GM20431 (cell line): Measurements from ENCODE around the gene KRT37.
"Not testable (repeated sequence)": the region's sequence is repeated elsewhere in the genome, so short reads cannot be mapped to it uniquely, and the experiment has no call there.

Source experiments
- in situ Hi-C: fragments of 300-500 bp; cut with MseI, MboI; formaldehyde crosslinking; loops from one replicate; pipeline ENCODE4 v1.15.0; 2020; ENCODE audit warnings: low sequenced_read_pairs; ENCODE audit not compliant: unreplicated experiment

Gene KRT37

DNA sequence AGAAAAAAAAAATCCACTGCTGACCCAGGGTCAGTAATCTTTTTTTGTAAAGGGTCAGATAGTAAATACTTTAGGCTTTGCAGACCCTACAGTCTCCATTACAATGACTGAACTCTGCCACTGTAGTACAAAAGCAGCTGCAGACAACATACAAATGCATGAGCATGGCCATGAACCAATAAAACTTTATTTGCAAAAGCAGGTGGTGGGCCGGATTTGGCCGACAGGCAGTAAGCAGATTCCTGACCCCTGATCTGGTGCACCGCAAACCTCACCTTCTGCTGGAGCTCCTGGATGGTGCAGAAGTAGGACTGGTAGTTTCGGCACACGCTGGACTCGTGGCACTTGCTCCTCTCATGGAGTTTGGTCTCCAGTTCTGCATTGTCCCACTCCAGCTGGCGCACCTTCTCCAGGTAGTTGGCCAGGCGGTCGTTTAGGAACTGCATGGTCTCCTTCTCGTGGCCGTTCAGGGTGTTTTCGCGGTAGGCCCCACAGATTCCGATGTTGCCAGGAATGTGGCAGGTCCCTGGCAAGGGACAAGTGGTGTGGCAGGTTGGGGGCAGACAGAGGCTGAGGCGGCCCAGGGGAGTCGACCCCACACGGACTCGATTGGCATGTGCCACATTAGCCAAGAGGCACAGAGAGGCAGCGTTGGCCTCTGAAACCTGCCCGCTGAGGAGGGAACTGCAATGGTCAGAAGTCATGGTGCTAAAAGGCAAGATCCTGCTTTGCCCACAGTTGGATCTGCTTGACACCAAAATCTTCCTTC, 13.1 kb downstream of the KRT37 start:
- in situ Hi-C loops, result no loop called here

DNA sequence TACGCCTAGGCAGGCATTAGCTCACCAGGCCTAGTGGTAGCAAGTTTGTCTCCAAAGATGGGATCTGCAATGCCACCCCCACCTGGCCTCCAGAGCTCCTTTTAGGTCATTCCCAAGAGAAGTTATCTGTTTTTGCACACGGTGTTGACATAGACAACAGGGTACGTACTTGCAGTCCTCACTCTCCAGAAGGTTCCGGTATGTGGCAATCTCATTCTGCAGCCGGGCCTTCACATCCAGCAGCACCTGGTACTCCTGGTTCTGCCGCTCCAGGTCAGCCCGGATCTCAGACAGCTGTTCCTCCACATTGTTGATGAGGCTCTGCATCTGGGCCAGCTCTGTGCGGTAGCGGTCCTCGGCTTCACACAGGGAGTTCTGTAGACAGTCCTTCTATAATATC, 17.2 kb downstream of the KRT37 start:
- in situ Hi-C loops, result no loop called here

DNA sequence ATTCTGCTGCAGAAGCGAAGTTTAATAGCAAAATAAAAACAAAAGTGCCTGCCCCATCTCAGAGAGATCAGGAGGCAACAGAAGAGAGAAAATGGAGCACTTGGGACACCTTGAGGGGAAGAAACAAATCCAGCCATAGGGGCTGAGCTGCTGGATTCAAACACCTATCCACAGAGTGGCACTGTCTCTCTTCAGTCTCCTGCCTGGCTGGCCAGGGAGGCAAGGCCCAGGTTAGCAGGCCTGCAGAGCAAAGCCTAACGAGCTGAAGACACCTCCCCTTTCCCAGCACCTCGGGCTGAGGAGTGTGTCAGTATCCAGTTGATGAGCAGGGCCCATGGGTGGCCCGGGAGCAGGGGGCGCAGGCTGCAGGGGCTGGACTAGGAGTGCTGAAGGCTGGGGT, 18.2 kb downstream of the KRT37 start:
- in situ Hi-C loops, result no loop called here

DNA sequence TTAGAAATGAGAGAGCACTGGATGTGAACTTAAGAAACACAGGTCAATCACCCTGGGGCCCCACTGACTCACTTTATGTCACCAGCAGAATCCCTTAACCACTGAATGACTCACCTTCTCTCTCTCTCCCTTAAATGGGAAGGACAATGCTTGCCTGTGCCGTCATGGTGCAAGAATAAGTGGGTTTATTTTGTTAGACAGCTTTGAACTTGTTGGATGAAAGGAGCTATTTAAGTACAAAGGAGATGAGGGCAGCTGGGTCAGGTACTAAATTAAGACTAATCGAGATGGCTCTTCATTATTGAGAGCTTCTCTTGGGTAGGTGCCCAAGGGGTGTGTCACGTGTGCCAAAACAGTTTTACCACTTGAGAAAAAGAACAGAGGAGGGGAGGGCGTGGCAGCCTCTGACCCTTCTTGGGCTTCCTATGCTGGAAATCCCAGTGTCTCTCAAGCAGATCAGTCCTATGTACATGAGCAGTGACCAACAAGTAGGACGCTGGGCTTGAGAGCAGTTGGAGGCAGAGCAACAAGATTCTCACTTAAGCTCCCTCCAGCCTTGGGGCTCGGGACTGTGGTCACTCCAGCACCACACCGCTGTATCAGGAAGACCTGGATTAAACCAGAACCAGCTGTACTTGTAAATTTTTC, 20.2 kb downstream of the KRT37 start:
- in situ Hi-C loops, result no loop called here

DNA sequence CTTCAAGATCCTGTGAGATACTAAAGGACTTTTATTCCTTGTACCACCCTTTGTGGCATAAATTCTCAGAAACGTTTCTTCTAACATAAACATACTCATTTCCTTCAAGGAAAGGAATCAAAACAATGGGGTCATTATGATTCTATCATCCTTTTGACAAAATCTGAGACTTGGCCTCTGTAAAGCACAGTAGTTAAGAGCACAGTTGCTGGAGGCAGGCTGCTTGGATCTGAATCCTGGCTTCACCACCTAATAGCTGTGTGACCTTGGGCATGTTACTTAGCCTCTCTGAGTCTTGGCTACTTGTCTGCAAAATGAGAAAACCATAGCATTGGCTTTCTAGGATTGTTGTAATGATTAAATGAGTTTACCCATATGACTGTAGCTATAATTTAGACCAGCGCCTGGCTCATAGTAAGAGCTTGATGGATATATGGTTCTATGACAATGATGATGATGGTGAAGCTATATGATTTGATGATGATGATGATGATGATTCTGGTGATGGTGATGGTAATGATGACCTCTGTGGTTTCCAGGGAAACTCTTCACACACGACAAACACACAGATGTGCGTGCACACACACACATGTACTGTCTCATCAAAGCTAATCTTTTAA, 20.9 kb downstream of the KRT37 start:
- in situ Hi-C loops, result no loop called here

DNA sequence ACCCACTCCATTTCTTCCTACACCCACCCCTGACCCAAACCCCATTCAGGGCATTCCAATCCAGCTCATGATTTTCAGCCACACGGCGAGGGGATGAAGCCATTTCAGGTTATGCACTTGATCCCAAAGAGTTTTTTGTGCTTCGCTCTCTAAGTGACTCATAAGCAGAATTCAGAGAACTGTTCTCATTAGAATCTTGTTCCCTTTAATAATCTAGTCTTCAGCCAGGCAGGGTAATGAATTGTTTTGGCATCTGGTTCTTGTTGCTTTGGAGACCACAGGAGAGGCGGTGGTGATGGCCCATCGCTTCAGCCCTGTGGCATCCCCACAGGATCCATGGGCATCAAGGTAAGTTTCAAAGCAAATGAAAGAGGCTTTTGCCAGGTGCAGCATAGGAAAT, 22.2 kb downstream of the KRT37 start:
- in situ Hi-C loops, result no loop called here

DNA sequence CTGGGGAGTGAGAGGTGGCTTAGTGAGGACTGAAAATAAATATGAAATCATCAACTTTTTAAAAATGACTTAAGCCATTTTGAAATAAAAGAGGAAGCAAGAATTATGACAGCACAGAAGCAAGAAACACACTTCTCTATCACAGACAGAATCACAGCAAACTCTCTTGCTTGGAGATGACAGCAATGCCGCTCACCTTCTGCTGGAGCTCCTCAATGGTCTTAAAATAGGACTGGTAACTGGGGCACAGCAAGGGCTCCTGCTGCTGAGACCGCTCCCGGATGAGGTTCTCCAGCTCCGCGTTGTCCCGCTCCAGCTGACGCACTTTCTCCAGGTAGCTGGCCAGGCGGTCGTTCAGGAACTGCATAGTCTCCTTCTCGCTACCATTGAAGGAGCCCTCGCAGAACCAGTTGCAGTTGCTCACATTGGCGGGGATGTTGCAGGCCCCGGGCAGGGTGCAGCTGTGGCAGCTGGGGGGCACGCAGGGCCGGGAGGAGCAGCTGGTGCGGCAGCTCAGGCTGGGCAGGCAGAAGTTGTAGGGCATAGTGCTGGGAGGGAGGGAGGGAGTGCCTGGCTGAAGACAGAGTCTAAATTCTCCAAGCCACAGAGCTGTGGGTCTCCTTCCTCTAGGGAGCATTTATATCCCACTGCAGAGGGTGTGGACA, 27.3 kb downstream of the KRT37 start, which contains the start of gene KRT31:
Gene KRT31 (minus strand): TSS at position 613 of the 665 bp plus-strand sequence. CDS start 69 bp downstream, at position 544.
- in situ Hi-C loops, result no loop called here

DNA sequence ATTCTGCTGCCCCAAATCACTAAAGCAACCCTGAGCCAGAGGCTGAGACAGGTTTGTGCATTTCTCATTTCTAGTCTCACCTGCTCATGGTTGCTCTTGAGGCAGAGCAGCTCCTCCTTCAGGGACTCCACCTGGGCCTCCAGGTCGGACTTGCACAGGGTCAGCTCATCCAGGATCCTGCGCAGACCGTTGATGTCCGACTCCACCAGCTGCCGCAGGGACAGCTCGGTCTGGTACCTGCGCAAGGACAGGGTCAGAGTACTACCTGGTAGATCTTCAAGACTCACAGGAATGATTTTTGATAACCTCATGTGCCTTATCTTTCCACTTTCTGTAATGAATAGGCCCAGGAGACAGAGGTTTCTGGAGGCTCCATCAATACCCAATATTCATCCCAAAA, 28.0 kb downstream of the KRT37 start:
- in situ Hi-C loops, result no loop called here

DNA sequence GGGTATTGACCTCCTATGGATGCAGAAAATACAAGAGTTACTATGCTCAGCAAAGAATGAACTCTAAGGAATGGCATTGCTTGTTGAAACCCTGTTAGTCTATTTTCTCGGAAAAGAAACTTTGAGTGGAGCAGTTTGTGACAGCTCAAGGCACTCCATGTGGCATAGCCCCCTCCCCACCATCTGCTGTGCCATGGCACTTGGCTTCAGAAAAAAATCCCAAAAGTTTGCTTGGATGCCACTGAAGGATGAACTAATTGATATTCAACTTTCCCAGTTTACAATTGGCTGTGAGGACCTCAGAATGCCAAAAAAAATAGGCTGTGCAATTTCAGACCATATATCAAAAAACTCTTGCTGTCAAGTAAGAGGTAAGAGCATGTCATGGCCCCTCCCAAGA, 28.8 kb downstream of the KRT37 start:
- in situ Hi-C loops, result no loop called here

DNA sequence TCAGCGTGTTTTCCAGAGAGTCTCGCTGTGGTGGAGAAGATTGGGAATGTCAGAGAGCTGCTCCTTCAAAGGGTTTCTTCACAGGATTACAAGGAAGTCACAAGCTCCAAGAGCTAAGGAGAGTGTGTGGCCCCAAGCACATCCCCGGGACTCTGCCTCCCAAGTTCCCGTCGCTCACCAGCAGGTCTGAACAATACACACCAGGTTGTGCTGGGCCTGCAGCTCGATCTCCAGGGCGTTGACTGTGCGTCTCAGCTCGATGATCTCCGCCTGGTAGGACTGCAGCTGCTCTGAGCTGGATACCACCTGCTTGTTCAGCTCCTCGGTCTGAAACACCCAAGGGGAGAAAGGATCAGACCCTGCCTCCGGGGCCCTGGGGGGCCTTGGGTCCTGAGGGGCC, 29.3 kb downstream of the KRT37 start:
- in situ Hi-C loops, result not testable (repeated sequence)

DNA sequence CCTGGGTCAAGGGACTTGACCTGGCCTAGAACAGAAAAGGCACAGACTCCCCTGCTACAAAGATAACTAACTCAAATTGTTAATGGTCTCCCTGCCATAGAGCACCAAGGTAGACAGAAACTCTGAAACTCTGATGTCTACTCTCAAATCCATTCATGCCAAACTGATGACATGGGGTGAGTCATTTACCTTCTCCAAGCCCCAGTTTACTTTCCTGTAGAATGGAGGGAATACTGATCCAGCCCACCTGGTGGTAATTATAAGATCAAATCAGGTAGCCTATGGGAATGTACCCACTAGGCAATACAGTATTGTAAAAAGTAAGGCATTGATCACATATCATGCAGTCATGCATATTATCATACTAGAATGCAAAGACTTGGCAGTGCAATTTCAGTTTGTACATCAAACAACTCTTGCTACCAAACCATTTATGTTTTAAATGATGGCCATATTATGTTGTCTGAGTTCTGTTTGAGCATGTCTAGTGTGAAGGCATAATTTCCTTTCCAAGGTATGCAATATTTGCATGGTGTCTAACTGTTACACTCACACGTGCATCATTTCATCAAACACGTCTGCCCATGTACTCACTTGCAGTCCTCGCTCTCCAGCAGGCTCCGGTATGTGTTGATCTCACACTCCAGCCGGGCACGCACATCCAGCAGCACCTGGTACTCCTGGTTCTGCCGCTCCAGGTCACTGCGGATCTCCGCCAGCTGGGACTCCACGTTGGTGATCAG, 30.0 kb downstream of the KRT37 start:
- in situ Hi-C loops, result no loop called here

DNA sequence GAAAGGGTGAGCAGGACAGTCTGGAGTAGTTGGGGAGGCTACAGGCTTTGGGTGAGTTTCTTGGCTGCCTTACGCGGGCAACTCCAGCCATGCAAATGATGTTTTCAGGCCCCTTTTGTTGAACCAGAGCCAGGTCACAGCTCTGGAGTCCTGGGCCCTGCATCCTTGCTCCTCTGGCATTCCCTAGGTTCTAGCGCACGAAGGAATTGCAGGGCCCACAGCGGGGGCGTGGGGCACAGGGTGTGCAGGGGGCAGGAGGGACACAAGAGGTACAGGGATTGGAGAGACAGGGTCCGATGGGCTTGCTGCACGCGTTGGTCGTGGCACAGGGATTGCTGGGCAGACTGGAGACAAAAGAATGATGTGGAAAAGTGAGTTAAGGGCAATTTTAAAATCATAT, 30.6 kb downstream of the KRT37 start:
- in situ Hi-C loops, result no loop called here

DNA sequence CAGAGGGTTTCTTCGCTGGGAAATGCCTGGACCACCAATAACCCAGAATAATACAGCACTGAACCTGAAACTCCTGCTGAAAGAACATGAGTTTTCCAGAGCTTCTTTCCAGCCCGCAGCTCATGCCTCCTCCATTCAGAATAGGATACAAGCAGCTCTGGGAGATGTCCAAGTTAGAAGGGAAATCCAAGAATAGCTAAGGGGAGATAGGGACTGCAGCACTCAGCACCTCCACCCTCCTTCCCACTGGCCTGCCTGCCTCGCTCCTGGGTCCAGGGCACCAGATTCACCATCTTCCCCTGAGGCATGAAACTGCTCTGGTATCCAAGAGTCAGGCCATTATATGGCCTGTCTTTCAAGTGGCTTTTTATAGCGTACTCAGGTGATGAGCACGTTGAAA, 31.1 kb downstream of the KRT37 start:
- in situ Hi-C loops, result no loop called here

DNA sequence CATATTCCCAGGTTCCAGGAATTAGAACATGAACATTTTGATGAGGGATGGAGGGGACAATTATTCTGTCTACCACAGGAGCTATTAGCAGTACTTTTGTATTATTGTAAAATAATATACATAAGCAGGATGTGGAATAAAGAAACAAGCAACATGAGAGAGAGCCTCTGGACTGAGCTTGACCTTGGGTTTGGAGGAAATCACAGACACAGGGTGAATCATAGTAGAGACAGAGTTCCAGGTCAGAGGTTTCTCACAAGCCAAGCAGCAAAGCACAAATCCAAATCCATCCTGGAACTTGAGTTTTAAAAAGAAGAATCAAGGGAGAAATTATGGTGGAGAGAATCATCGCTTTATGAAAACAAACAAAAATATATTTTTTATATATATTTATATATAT, 32.1 kb downstream of the KRT37 start:
- in situ Hi-C loops, result no loop called here

DNA sequence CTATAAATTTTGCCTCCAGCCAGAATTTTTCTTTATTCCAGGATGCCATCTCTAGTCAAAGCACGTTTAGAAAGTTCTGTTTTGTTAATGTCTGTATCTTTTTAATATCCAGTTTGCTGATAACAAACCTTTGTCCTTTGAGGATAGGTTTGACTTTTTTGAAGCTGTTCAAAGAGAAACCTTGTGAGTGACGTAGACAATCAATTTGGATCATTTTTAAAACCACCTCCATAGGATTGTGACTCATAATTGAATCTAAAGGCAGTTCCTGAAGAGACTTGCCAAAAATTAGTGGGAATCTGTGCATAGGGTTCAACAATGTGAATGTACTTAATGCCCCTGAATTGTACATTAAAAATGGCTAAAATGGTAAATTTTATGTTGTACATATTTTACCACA, 32.9 kb downstream of the KRT37 start:
- in situ Hi-C loops, result no loop called here

DNA sequence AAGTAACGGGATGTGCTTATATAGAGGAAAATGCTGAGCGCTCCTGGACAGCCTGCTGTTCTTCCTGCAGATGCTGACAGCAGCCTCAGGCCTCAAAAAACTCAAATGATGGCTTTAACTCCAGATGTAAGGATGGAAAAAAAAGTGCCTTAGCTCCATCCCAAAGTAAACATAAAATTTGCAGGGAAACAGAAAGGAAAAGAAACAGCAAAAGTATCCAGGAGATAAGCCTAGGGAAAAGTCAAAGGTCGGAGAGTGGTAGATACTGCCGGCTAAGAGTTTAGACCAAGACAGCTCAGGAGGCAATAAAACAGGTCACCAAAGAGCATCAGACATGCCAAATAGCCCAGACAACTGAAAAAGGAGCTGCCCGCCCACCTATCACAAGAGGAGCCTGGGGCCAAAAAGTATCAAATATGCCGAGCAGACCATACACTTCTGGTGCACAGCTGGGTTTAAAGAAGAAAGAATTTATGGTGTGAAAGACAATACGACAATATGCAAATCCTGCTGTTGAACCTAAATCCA, 33.9 kb downstream of the KRT37 start:
- in situ Hi-C loops, result no loop called here

DNA sequence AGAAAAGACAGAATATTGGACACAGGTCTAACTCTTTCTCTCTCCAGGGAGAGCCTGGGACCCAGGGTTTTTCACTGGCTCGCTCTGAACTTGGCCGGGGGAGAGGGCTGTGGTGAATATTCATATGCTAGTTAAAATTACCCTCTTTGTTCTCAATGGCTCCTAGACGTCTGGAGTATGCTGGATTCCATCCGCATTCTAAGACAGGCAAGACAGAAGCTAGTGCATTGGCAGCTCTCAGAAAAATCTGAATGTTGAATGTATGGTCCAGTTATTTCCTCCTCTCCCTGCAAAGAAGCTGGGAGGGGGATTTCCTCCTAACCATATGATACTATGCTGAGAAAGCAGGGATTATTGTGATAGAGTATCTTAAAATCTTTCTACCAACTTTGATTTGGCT, 36.7 kb downstream of the KRT37 start:
- in situ Hi-C loops, result no loop called here

DNA sequence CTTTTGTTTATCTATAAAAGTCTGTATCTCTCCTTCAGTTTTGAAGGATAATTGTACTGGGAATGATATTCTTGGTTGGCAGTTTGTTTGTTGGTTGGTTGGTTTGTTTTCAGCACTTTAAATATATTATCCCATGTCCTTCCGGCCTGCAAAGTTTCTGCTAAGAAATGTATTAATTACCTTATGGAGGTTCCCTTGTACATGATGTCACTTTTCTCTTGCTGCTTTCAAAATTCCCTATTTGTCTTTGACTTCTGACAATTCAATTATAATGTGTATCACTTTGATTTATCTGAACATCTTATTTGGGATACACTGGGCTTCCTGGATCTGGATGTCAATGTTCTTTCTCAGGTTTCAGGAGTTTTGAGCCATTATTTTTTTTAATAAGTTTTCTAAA, 38.2 kb downstream of the KRT37 start:
- in situ Hi-C loops, result no loop called here

DNA sequence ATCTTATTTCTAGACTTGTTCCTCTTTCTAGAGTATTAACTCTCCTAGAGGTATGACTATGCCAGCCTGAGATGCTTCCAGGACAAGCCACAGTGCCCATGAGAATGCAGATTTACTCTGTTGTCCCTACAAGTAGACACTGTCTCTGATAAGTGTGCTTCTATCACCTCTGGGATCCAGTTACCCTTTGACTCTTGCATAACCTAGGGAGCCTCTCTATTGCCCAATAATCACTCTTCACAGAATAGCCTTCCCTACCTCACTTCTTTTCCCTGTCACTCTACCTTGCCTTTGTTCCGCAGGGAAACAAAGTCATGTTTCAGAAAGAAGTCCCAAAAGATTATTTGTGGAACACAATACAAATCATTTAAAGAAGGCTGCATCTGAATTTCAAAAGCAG, 40.7 kb downstream of the KRT37 start:
- in situ Hi-C loops, result no loop called here

DNA sequence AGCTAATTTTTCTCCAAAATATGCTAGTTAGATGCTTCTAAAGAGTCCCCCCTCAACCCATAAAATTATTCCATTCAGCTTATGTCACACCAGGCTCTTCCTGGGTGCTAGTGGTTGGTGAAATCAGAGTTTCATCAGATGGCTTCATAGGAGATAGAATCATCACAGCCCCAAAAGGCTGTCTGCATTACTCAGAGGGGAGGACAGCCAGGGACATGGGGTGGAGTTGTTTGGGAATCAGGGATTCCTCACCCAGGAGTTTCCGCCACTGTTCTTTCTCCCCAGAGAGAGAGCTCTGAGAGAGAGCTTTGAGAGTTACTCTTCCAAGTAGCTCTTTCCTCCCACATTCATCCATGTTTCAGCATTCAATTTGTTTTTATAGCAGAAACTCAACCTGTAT, 42.0 kb downstream of the KRT37 start:
- in situ Hi-C loops, result no loop called here
